Neural cell (in vitro differentiated cells): ENCODE results near the gene BTBD6.

Experiments
- CTCF ChIP-seq: fragments of 450-650 bp; IDR thresholded peaks from 2 replicates; pipeline ENCODE4 v1.5.1; 2014; ENCODE audit warnings: antibody characterized with exemption, mild to moderate bottlenecking, moderate library complexity; ENCODE audit not compliant: poor library complexity, severe bottlenecking
- EZH2 ChIP-seq: fragments of 200-600, 300-800 bp; shearing (Covaris generic), sonication (generic); IDR thresholded peaks from 2 replicates; pipeline ENCODE4 v1.6.1; 2014; ENCODE audit warnings: antibody characterized with exemption, low read length, borderline replicate concordance, mild to moderate bottlenecking; ENCODE audit not compliant: insufficient read depth, poor library complexity, severe bottlenecking

DNA sequence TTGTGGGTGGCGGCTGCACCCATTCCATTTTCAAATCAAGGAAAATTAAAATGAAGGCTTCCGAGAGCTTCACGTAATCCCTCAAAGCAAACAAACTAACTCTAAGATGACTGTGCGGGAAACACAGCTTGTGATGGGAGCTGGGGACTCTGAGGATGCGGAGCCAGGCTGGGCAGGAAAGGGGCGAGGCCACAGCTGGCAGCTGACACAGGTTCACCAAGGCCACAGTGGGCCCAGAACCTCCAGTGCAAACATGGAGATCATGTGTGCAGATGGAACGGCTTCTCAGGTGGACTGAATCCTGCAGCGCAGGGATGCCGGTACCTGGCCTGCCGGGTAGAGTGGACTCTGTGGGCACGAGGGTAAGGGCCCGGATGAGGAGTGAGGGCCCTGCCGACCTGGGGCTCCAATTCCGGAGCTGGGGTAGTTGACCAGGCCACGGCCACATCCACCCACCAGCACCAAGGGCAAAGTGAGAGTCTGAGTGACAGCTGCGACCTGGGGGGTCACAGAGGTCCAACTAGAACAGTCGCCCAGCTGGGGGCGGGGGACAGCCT is 19.2 kb upstream of the BTBD6 start:
- TF ChIP-seq EZH2, result no peak
- no peak for TF ChIP-seq CTCF
